Activated T-helper 2 cell treated with anti-CD3 and anti-CD28 coated beads, Interferon-gamma antibody, Interleukin-2, Interleukin-4, amounts not matched to agents 10 μg/mL and 5 μg/mL and 100 μg/mL, durations not matched to agents 14 hours and 24 hours and 36 hours (primary cell): ENCODE measurements around the gene STBD1. TPM values are rescaled to one million over a fixed set of nuclear protein-coding genes. Genes with fewer than 3 reads are reported as not detected.
"Not testable (repeated sequence)": the region's sequence is repeated elsewhere in the genome, so short reads cannot be mapped to it uniquely, and the experiment has no call there.

ENCODE experiments used
- DNase-seq: peaks from one replicate; pipeline ENCODE4 v3.0.0; 2021; ENCODE audit warnings: low spot score
- H3K27ac Mint-ChIP-seq: one replicate; pipeline ENCODE4 v1.8.0; 2021; ENCODE audit warnings: mixed read lengths
- H3K27me3 Mint-ChIP-seq: one replicate; pipeline ENCODE4 v1.8.0; 2021; ENCODE audit warnings: low read depth, mixed read lengths
- H3K36me3 Mint-ChIP-seq: one replicate; pipeline ENCODE4 v1.8.0; 2021; ENCODE audit warnings: low read depth, mixed read lengths
- H3K4me1 Mint-ChIP-seq: one replicate; pipeline ENCODE4 v1.8.0; 2021; ENCODE audit warnings: low read depth, mixed read lengths
- H3K4me3 Mint-ChIP-seq: one replicate; pipeline ENCODE4 v1.8.0; 2021; ENCODE audit warnings: low read depth, mild to moderate bottlenecking, moderate library complexity, mixed read lengths
- H3K9me3 Mint-ChIP-seq: one replicate; pipeline ENCODE4 v1.8.0; 2021; ENCODE audit warnings: mixed read lengths
- intact Hi-C: fragments of 100-400 bp; cut with micrococcal nuclease; formaldehyde crosslinking; loops from one replicate; pipeline ENCODE4 v1.15.1; 2023
- total RNA-seq: library from RNA; stranded (reverse); gene quantifications from 2 replicates; pipeline ENCODE4 v1.2.3, GENCODE V29; 2022

STBD1 gene
- total RNA-seq, 1 donor from 2014 or later = 0.09 TPM

GRCh38 chr4:76354517-76355473, 48.3 kb downstream of the STBD1 start:
- H3K9me3 Mint-ChIP-seq = peaks cover 20% of the 10 kb centered on the region
- DNase-seq = no peak
- H3K4me3 Mint-ChIP-seq = no peak overlapping the region
- H3K4me1 Mint-ChIP-seq = peaks cover 8% of the 10 kb centered on the region
- intact Hi-C loops = no loop called here
- H3K36me3 Mint-ChIP-seq = no peaks in the 10 kb centered on the region
- peaks cover 2% of the 10 kb centered on the region for H3K27me3 Mint-ChIP-seq
- no peak overlapping the region for H3K27ac Mint-ChIP-seq

DNA sequence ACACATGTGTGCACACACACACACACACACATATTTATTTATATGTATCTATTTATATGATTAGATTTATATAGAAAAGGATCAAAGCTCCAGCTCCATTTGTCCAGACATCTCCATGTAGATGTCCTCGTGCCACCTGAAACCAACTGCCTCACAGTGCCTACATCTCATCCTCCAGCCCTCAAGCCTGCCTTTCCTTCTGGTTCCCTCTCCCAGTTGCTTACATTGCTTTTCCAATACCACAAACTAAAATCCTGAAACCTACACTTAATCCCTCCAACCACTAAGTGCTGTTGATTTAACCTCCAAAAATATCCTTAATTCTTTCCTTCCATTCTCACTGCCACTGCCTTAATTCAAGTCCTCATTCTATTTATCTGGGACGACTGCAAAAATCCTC, 51.4 kb downstream of the STBD1 start:
- Mint-ChIP-seq H3K9me3 (peaks cover 23% of the 10 kb centered on the region), H3K36me3 (no peaks in the 10 kb centered on the region), H3K4me1 (peaks cover 8% of the 10 kb centered on the region), H3K4me3 (no peak overlapping the region), H3K27me3 (peaks cover 2% of the 10 kb centered on the region), H3K27ac (no peak overlapping the region)
- intact Hi-C loops = no loop called here
- no peak for DNase-seq

DNA sequence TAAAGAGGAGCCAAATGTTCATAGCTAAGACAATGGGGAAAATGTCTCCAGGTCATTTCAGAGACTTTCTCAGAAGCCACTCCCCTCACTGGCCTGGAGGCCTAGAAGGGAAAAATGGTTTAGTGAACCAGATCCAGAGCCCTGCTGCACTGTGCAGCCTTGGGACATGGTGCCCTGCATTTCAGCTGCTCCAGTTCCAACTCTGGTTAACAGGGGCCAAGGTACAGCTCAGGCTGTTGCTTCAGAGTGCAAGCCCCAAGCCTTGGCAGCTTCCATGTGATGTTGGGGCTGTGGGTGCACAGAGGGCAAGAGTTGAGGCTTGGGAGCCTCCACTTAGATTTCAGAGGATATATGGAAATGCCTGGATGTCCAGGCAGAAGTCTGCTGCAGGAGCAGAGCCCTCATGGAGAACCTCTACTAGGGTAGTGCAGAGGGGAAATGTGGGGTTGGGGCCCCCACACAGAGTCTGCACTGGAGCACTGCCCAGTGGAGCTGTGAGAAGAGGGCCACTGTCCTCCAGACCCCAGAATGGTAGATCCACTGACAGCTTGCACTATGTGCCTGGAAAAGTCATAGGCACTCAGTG, 53.4 kb downstream of the STBD1 start:
- not testable (repeated sequence) for H3K27ac Mint-ChIP-seq, H3K4me3 Mint-ChIP-seq

More for the DNA sequence above, 53.4 kb downstream of the STBD1 start:
- H3K9me3 Mint-ChIP-seq = peaks cover 23% of the 10 kb centered on the region
- intact Hi-C loops, H3K36me3 Mint-ChIP-seq, H3K27me3 Mint-ChIP-seq, DNase-seq, H3K4me1 Mint-ChIP-seq: not testable (repeated sequence)

Other genes with a start within 250 kb of the STBD1 start
- gene ART3, start 232.0 kb upstream of the STBD1 start, total RNA-seq = not detected in 2 replicates
- gene NUP54, start 158.3 kb upstream of the STBD1 start, total RNA-seq = 74.7 and 75.6 TPM in 2 replicates
- 1.3 and 1.9 TPM in 2 replicates for gene SCARB2, start 92.9 kb upstream of the STBD1 start, total RNA-seq
- gene FAM47E, start 55.0 kb upstream of the STBD1 start, total RNA-seq = not detected in 2 replicates
- gene CCDC158, start 114.4 kb downstream of the STBD1 start, total RNA-seq = not detected in 2 replicates
- gene SHROOM3, start 128.5 kb downstream of the STBD1 start, total RNA-seq = not detected in 2 replicates